VCaP (cell line): ENCODE results near the gene VTI1B.

Source experiments
- H3K27ac ChIP-seq: fragments of 450-650 bp; 2 replicates; pipeline ENCODE4 v1.5.1; 2017
- TF ChIP-seq, protein P1 (sequence below): fragments of 450-650 bp; conservative IDR thresholded peaks from 2 replicates; pipeline ENCODE4 v1.5.1; 2017; ENCODE audit warnings: mild to moderate bottlenecking, moderate library complexity

The VTI1B gene

DNA sequence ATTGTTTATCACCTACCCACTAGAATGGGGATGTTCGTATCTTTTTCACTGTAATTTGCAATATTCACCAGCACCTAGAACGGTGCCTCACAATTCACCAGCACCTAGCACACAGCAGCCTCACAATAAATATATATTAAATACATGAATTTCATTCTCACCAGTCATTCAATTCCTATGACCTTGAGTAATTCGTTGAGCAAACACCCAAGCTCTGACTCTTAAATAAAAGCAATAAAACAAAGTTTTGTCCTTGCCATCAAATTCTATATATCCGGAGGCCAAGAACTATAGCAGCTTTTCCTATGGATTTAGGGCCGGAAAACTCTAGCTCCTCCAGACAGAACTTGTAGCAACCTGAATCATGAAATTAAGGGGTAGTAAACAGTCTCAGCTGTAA, 981 bp downstream of the VTI1B start:
- H3K27ac ChIP-seq, result peak overlapping the region; percentile 99
- TF ChIP-seq, protein P1, sequence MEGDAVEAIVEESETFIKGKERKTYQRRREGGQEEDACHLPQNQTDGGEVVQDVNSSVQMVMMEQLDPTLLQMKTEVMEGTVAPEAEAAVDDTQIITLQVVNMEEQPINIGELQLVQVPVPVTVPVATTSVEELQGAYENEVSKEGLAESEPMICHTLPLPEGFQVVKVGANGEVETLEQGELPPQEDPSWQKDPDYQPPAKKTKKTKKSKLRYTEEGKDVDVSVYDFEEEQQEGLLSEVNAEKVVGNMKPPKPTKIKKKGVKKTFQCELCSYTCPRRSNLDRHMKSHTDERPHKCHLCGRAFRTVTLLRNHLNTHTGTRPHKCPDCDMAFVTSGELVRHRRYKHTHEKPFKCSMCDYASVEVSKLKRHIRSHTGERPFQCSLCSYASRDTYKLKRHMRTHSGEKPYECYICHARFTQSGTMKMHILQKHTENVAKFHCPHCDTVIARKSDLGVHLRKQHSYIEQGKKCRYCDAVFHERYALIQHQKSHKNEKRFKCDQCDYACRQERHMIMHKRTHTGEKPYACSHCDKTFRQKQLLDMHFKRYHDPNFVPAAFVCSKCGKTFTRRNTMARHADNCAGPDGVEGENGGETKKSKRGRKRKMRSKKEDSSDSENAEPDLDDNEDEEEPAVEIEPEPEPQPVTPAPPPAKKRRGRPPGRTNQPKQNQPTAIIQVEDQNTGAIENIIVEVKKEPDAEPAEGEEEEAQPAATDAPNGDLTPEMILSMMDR, result no peak

DNA sequence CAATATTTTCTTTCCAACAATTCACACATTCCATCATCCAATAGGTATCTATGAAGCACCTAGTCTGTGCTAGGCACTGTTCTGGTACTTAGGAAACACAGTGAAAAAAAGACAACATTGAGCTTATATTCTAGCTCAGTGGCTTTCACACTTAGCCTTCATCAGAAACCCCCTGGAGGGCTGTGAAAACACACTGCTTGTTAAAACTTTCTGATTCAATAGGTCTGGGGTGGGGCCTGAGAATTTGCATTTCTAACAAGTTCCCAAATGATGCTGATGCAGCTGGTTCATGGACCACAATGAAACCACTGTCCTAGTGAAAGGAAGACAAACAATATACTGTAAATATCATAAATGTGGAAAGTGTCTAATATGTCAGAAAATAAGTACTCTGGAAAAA, 5.9 kb downstream of the VTI1B start:
- no peak overlapping the region for H3K27ac ChIP-seq
- TF ChIP-seq, protein P1, result no peak

DNA sequence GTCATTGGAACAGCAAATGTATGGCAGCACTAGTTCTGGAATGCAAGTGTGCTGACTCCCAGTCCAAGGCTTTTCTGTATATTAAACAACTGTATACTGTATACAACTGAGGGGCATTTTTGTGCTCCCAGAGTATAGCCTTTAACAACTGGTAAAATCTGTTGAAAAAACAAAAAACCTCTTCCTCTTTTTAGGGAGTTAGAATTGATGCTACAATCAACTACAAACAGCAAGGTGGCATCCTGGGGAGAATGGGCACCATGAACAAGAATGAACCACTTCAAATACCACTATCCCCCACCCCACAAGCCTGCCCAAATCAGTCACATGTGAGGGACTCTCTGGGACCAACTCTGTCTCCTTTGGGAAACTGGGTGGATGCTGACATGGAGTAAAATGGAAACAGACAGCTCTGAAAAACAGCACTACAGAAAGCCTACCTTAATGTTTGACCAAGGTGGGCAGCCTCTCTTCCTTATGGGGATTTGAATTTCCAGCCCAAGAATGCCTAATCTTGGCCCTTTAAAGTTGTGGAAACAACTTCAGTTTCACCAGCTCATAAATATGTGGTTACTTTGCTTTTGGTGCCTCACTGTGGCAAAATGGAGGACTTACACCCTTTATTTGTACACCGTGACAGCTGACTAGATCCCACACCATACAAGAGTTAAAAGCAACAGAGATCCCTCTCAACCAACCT, 7.5 kb downstream of the VTI1B start:
- TF ChIP-seq, protein P1, result peak; percentile 76
- peak overlapping the region; percentile 5; the same call in 1 of the 2 replicates for H3K27ac ChIP-seq

DNA sequence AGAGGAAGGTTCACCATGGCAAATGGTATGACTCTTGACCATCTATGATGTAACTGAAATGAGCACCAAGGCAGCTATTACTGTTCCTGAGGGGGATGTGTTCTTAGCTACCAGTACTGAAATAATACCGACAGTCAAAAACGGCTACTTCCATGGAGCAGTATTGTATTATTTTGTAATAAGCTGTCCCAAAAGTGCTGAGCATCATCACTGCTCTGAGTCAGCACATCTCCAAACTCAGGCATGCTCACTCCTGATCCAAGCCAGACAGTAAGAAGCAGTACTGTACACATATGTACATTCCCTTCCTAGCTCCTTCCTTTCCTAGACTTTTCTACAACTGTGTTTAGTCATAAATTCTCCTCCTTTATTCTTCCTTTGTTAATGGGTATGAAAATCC, 8.6 kb downstream of the VTI1B start:
- H3K27ac ChIP-seq, result no peak overlapping the region
- TF ChIP-seq, protein P1, result no peak

DNA sequence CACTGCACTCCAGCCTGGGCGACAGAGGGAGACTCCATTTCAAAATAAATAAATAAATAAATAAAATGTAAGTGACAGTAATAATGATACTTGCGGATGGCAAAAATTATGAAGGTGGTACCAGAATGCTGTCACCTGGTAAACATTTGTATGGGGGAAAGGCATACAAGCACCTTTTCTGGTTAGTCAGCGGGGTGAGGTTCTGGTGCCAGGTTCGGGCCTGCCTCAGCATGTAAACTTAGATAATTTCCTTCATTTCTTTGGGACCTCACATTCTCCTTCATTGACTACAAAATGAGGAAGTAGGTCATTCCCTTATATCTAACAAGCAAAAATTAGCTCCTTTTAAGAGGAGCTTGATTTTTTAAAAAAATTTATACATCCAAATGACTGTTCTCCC, 10.8 kb downstream of the VTI1B start:
- TF ChIP-seq, protein P1, result no peak
- no peak overlapping the region for H3K27ac ChIP-seq

DNA sequence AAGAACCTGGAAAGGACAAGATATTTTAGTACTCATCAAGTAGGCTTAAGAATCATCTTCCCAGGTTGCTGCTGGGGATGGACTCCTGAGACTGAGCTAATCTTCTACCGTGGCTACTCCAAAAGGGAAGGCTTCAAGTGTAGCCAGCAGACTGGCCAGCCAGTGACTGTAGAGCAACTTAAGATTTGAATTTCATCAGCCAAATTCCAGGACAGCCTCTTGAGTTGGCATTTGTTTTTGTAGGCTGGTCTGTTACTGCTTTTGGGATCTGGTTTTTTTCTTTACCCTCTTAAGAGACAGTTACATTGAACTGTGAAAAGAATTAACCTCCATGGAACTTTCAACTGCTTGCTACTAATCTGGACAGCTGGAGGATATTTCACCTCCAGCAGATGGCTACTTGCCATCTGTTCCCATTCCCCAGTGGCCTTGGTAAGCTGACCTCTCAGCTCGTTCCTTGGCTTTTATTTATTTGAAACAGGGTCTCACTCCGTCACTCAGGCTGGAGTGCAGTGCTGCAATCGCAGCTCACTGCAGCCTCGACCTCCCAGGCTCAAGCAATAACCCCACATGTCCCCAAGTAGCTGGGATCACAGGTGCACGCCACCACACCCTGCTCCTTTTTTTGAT, 20.7 kb downstream of the VTI1B start:
- TF ChIP-seq, protein P1, result no peak
- no peak overlapping the region for H3K27ac ChIP-seq

DNA sequence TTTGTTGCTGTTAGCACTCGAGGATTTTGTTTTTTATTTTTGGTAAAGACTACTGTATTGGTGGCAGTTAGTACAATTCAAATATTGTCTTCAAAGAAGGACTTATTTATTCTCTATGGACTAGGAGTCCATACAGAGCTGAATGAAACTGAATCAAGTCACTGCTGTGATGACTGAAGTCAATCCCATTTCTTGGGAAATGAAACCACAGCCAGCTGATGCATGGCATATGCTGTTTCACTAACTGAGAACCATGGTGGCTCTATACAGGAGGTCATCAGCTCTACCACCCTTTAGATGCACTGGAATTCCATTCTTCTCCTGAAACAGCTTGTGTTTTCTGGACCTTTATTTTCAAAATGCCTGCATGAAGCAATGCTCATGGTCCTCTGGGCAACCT, 22.2 kb downstream of the VTI1B start:
- no peak overlapping the region for H3K27ac ChIP-seq
- TF ChIP-seq, protein P1, result no peak
